Mesothelial cell of epicardium (in vitro differentiated cells): ENCODE measurements around the gene RAB40C. TPM values are rescaled to one million over a fixed set of nuclear protein-coding genes. Genes with fewer than 3 reads are reported as not detected.

Experiments used
- DNase-seq, 2 experiments: peaks; one replicate each; pipeline ENCODE4 v3.0.0; 2021; ENCODE audit warnings: low spot score in 2 of 2; ENCODE audit not compliant: unreplicated experiment in 2 of 2
- H3K27ac Mint-ChIP-seq: 2 replicates; pipeline ENCODE4 v1.8.0; 2021; ENCODE audit warnings: mixed read lengths
- H3K27me3 Mint-ChIP-seq: 2 replicates; pipeline ENCODE4 v1.8.0; 2021; ENCODE audit warnings: low read depth, mixed read lengths
- H3K36me3 Mint-ChIP-seq: 2 replicates; pipeline ENCODE4 v1.8.0; 2021; ENCODE audit warnings: mixed read lengths
- H3K4me1 Mint-ChIP-seq: 2 replicates; pipeline ENCODE4 v1.8.0; 2021; ENCODE audit warnings: mixed read lengths
- H3K4me3 Mint-ChIP-seq: 2 replicates; pipeline ENCODE4 v1.8.0; 2021; ENCODE audit warnings: mild to moderate bottlenecking, moderate library complexity, mixed read lengths
- H3K9me3 Mint-ChIP-seq: 2 replicates; pipeline ENCODE4 v1.8.0; 2021; ENCODE audit warnings: mixed read lengths
- total RNA-seq: library from RNA; stranded (reverse); gene quantifications from 3 replicates; pipeline ENCODE4 v1.2.1, GENCODE V29; 2021
- TF ChIP-seq, protein P1 (sequence below): fragments of 200-600 bp; sonication (generic); IDR thresholded peaks from one replicate; pipeline ENCODE4 v1.5.0; 2021; ENCODE audit warnings: antibody characterized with exemption; ENCODE audit not compliant: unreplicated experiment

RAB40C gene
- total RNA-seq, 1 donor from 2014 or later = 25.5 TPM

- Mint-ChIP-seq H3K4me1 (peaks cover 35% of the 10 kb centered on the region), H3K9me3 (no peaks in the 10 kb centered on the region), H3K27me3 (peaks cover 14% of the 10 kb centered on the region), H3K4me3 (peak within 1 kb of the TSS; percentile 43), H3K27ac (peak within 1 kb of the TSS; percentile 72), H3K36me3 (no peaks in the 10 kb centered on the region)
- TF ChIP-seq, protein P1, sequence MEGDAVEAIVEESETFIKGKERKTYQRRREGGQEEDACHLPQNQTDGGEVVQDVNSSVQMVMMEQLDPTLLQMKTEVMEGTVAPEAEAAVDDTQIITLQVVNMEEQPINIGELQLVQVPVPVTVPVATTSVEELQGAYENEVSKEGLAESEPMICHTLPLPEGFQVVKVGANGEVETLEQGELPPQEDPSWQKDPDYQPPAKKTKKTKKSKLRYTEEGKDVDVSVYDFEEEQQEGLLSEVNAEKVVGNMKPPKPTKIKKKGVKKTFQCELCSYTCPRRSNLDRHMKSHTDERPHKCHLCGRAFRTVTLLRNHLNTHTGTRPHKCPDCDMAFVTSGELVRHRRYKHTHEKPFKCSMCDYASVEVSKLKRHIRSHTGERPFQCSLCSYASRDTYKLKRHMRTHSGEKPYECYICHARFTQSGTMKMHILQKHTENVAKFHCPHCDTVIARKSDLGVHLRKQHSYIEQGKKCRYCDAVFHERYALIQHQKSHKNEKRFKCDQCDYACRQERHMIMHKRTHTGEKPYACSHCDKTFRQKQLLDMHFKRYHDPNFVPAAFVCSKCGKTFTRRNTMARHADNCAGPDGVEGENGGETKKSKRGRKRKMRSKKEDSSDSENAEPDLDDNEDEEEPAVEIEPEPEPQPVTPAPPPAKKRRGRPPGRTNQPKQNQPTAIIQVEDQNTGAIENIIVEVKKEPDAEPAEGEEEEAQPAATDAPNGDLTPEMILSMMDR = no peak
- no peak for DNase-seq
These were observed 23.1 kb upstream of the RAB40C start, which contains the start of gene NHLRC4 for GRCh38 chr16:566475-567372. Gene NHLRC4 (plus strand): TSS chr16:567005. CDS start chr16:568048, 1,043 bp downstream.

DNA sequence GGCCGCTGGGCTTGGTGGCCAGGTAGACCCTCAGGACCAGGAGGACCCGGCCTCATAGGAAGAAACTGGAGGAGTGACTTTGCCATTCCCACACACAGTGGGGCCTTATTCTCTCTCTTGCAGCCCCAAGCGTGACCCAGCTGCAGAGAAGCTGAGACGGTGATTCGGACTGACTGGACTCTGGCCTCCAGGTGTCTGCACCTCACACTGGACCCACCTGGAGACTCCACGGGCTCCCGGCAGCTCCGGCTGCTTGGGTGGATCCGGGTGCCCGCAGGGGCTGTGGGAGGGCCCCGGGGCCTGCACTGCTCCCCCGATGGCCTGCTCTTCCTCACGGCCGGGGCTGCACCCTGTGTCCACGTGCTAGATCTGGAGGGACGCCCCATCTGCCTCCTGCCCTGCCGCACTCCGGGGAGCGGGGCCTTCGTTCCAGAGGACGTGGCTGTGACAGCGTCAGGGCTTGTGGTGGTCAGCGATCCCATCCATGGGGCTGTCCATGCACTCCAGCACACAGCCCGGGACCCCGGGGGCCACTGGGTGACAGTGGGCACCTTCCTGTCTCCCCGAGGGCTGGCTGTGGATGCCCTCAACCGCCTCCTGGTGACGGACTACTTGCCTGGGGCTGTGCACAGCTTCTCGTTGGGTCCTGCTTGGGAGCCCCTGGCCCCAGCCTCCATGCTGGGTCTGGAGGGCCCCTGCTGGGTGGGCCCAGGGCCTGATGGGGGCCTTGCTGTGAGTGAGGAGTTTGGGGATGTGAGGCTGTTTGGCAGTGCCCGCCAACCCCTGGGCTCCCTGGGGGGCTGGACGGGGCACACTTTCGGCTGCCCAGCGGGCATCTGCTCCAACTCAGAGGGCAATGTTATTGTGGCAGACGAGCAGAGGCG, 22.3 kb upstream of the RAB40C start:
- Mint-ChIP-seq H3K9me3 (no peaks in the 10 kb centered on the region), H3K4me1 (peaks cover 38% of the 10 kb centered on the region), H3K4me3 (peak overlapping the region; percentile 43), H3K27me3 (peaks cover 5% of the 10 kb centered on the region), H3K36me3 (no peaks in the 10 kb centered on the region), H3K27ac (peak overlapping the region; percentile 72)
- TF ChIP-seq, protein P1 = no peak
- DNase-seq = no peak

GRCh38 chr16:568401-569258, 21.2 kb upstream of the RAB40C start:
- DNase-seq = no peak
- Mint-ChIP-seq H3K27ac (peak overlapping the region; percentile 96), H3K27me3 (no peaks in the 10 kb centered on the region), H3K4me1 (peaks cover 38% of the 10 kb centered on the region), H3K36me3 (no peaks in the 10 kb centered on the region), H3K9me3 (no peaks in the 10 kb centered on the region), H3K4me3 (peak overlapping the region; percentile 86)
- TF ChIP-seq, protein P1 = no peak

DNA sequence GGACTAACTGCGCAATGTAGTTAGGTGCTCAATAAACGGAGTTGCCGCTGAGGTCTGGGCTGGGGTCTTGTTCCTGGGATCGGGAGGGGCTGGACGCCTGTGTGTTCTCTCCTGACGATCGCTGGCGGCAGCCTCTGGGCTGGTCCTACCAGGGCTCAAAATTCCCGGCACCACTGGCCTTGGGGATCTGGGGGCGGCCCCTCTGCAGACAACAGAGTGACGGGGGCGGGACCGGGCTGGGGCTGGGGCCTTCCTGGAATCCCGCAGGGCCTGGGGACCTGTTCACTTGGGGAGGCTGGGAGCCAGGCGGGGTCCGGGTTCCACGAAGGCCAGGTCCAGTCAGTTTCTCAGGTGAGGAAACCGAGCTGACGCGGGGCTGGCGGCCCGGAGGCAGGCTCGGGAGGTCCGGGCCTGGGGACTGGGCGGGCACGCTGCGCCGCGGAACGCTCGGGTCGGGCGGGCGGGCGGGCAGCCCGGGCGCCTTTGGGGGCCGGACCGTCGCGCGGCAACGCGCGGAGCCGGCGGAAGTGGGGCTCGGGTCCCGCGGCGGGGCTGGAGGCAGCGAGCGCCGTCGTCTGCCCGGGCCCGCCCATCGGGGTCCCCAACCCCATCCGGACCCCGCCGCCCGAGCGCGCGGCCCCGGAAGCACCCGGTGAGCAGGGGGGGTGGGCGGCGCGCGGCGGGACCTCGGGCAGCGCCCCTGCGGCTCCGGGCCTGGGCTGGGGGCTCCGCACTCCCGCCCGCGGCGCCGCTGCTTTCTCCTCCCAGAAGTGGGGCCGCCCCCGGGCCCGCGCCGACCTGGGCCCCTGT, 20.2 kb upstream of the RAB40C start, which contains the start of gene PIGQ:
Gene PIGQ (plus strand): TSS at position 524 of the 810 bp plus-strand sequence. CDS start 4,107 bp downstream, outside the sequence.
- TF ChIP-seq, protein P1 = no peak
- H3K27me3 Mint-ChIP-seq = no peaks in the 10 kb centered on the region
- H3K4me3 Mint-ChIP-seq = peak within 1 kb of the TSS; percentile 86
- peak within 1 kb of the TSS; percentile 96 for H3K27ac Mint-ChIP-seq
- H3K9me3 Mint-ChIP-seq = no peaks in the 10 kb centered on the region
- H3K36me3 Mint-ChIP-seq = no peaks in the 10 kb centered on the region
- peak in 1 of 2 experiments; percentile 72 for DNase-seq
- H3K4me1 Mint-ChIP-seq = peaks cover 38% of the 10 kb centered on the region
